ENCODE measurements around the gene KLHL6.

DNA sequence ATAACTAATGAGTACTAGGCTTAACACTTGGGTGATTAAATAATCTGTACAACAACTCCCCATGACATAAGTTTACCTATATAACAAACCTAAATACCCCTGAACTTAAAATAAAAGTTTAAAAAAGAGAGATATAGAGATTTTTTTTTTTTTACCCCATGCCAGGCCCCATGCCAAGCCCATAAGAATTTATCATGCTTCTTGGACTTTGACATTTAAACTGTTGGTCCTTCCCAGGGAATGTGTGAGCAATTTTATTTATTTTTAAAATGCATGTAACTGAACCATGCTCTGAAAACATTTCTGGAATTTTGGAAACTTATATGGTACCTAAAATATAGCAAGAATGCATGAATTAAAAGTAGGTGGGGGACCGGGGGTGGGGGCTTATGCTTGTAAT lies 26.3 kb downstream of the KLHL6 start:
- TF ChIP-seq, protein P1, sequence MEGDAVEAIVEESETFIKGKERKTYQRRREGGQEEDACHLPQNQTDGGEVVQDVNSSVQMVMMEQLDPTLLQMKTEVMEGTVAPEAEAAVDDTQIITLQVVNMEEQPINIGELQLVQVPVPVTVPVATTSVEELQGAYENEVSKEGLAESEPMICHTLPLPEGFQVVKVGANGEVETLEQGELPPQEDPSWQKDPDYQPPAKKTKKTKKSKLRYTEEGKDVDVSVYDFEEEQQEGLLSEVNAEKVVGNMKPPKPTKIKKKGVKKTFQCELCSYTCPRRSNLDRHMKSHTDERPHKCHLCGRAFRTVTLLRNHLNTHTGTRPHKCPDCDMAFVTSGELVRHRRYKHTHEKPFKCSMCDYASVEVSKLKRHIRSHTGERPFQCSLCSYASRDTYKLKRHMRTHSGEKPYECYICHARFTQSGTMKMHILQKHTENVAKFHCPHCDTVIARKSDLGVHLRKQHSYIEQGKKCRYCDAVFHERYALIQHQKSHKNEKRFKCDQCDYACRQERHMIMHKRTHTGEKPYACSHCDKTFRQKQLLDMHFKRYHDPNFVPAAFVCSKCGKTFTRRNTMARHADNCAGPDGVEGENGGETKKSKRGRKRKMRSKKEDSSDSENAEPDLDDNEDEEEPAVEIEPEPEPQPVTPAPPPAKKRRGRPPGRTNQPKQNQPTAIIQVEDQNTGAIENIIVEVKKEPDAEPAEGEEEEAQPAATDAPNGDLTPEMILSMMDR (IDR thresholded peaks at IDR 0.05): no peak
- no peak for TF ChIP-seq POLR2A (IDR thresholded peaks at IDR 0.05)
